MCF 10A (cell line): ENCODE data around the gene UBE2D1. TPM values are rescaled to one million over a fixed set of nuclear protein-coding genes. Genes with fewer than 3 reads are reported as not detected.

ENCODE experiments used
- BruUV-seq: library from RNA; stranded (reverse); fragments of 400-500 nt; replicated peaks from 2 replicates; lab custom pipeline; 2021; lab: Mats Ljungman, UMichigan
- CTCF ChIA-PET: fragments of 300-600 bp; sonication (Branson Sonifier 250); formaldehyde crosslinking; extraction: SDS; loops from one replicate; lab custom pipeline; 2021; ENCODE audit warnings: antibody characterized with exemption, inconsistent platforms; lab: Yijun Ruan, JAX
- POLR2A ChIA-PET: fragments of 300-600, 350-650 bp; sonication (Branson Sonifier 250); formaldehyde crosslinking; extraction: SDS; loops from one replicate; lab custom pipeline; 2020; ENCODE audit warnings: antibody characterized with exemption, inconsistent platforms; lab: Yijun Ruan, JAX
- DNase-seq: peaks from one replicate; pipeline ENCODE4 v3.0.0-alpha.2; 2018; ENCODE audit not compliant: unreplicated experiment
- H3K27ac Mint-ChIP-seq: one replicate; pipeline ENCODE4 v1.8.0; 2022; ENCODE audit warnings: mild to moderate bottlenecking, low read depth, mixed read lengths; ENCODE audit not compliant: unreplicated experiment
- H3K27me3 Mint-ChIP-seq: one replicate; pipeline ENCODE4 v1.8.0; 2022; ENCODE audit warnings: mixed read lengths; ENCODE audit not compliant: insufficient read depth, unreplicated experiment
- H3K36me3 Mint-ChIP-seq: one replicate; pipeline ENCODE4 v1.8.0; 2022; ENCODE audit warnings: mild to moderate bottlenecking, moderate library complexity, mixed read lengths; ENCODE audit not compliant: insufficient read depth, unreplicated experiment
- H3K4me1 Mint-ChIP-seq: one replicate; pipeline ENCODE4 v1.8.0; 2022; ENCODE audit warnings: mixed read lengths; ENCODE audit not compliant: insufficient read depth, unreplicated experiment
- H3K4me3 Mint-ChIP-seq: one replicate; pipeline ENCODE4 v1.8.0; 2022; ENCODE audit warnings: mild to moderate bottlenecking, moderate library complexity, mixed read lengths; ENCODE audit not compliant: unreplicated experiment
- H3K9me3 Mint-ChIP-seq: one replicate; pipeline ENCODE4 v1.8.0; 2022; ENCODE audit warnings: mixed read lengths; ENCODE audit not compliant: unreplicated experiment
- CTCF ChIP-seq: fragments of 200-600 bp; IDR thresholded peaks from one replicate; pipeline ENCODE4 v1.8.0; 2022; ENCODE audit warnings: antibody characterized with exemption, mild to moderate bottlenecking; ENCODE audit not compliant: unreplicated experiment
- intact Hi-C: fragments of 100-400 bp; cut with micrococcal nuclease; formaldehyde crosslinking; loops from 2 replicates; pipeline ENCODE4 v1.14.1; 2022
- total RNA-seq: library from RNA; stranded (reverse); gene quantifications from 2 replicates; pipeline ENCODE4 v1.2.3, GENCODE V29; 2022

Gene UBE2D1
- total RNA-seq, 1 experiment from 2014 or later: 12.2 TPM

GRCh38 chr10:58367069-58367468 is 32.3 kb downstream of the UBE2D1 start:
- no peak for DNase-seq
- TF ChIP-seq CTCF: no peak
- Mint-ChIP-seq H3K9me3 (no peaks in the 10 kb centered on the region), H3K36me3 (peaks cover 14% of the 10 kb centered on the region), H3K4me3 (no peak overlapping the region), H3K27ac (no peak overlapping the region), H3K4me1 (no peaks in the 10 kb centered on the region), H3K27me3 (no peaks in the 10 kb centered on the region)
- CTCF ChIA-PET: interaction anchor here (0.6 to 1.2 kb wide), 3 partner anchors 13 to 74 kb away, joined by 3 read pairs; no protein-coding TSS in a partner anchor
- no TSS peak for BruUV-seq
- POLR2A ChIA-PET: interaction anchor here (1.0 to 1.1 kb wide), 2 partner anchors 8 to 17 kb away, joined by 3 to 4 read pairs; no protein-coding TSS in a partner anchor
- intact Hi-C loops: no loop called here

- BruUV-seq: no TSS peak
- Mint-ChIP-seq H3K4me1 (peaks cover 6% of the 10 kb centered on the region), H3K9me3 (no peaks in the 10 kb centered on the region), H3K27me3 (no peaks in the 10 kb centered on the region), H3K4me3 (no peak overlapping the region), H3K36me3 (no peaks in the 10 kb centered on the region), H3K27ac (no peak overlapping the region)
- TF ChIP-seq CTCF: no peak
- ChIA-PET CTCF (interaction anchor here (0.6 to 1.1 kb wide), 3 partner anchors 13 to 798 kb away, joined by 3 to 6 read pairs (median 4); no protein-coding TSS in a partner anchor), POLR2A (interaction anchor here (0.6 to 0.7 kb wide), 3 partner anchors 13 to 1015 kb away, joined by 3 read pairs; no protein-coding TSS in a partner anchor)
- intact Hi-C loops: no loop called here
- no peak for DNase-seq
Observed at GRCh38 chr10:58371473-58371872, 36.7 kb downstream of the UBE2D1 start.

- CTCF ChIA-PET: interaction anchor here (1.4 kb wide), 1 partner anchor 11 kb away, joined by 7 read pairs; no protein-coding TSS in a partner anchor
- no peaks in the 10 kb centered on the region for H3K9me3 Mint-ChIP-seq
- intact Hi-C loops: no loop called here
Observed at GRCh38 chr10:58372607-58373441, 38.0 kb downstream of the UBE2D1 start.

More at GRCh38 chr10:58372607-58373441, 38.0 kb downstream of the UBE2D1 start:
- peaks cover 6% of the 10 kb centered on the region for H3K4me1 Mint-ChIP-seq
- H3K4me3 Mint-ChIP-seq: no peak overlapping the region
- no peak for DNase-seq
- H3K36me3 Mint-ChIP-seq: no peaks in the 10 kb centered on the region
- POLR2A ChIA-PET: interaction anchor here (1.1 to 1.8 kb wide), 2 partner anchors 12 to 13 kb away, joined by 3 to 11 read pairs; partner anchors contain the start of gene TFAM
- BruUV-seq: no TSS peak
- no peak for TF ChIP-seq CTCF
- H3K27ac Mint-ChIP-seq: no peak overlapping the region
- H3K27me3 Mint-ChIP-seq: no peaks in the 10 kb centered on the region
